A549 (cell line): ENCODE results near the gene ACBD7.

Experiments
- CTCF ChIP-seq: fragments of >200 bp; sonication (Bioruptor Twin); formaldehyde crosslinking; IDR thresholded peaks from 3 replicates; pipeline ENCODE4 v1.5.1; 2016
- FOSL2 ChIP-seq, 2 experiments: fragments of 450-650 bp in 1 of 2; fragments of >200 bp in 1 of 2; sonication (Bioruptor Twin) in 1 of 2; formaldehyde crosslinking; IDR thresholded peaks; 2 replicates each; pipeline versions ENCODE4 v1.5.0 to v1.6.1; 2016 to 2020; ENCODE audit warnings: mild to moderate bottlenecking in 1 of 2, moderate library complexity in 1 of 2
- HEYL ChIP-seq: fragments of 250-450 bp; sonication (Bioruptor Pico); IDR thresholded peaks from 2 replicates; pipeline ENCODE4 v1.8.0; 2021; ENCODE audit warnings: mild to moderate bottlenecking, moderate library complexity
- JUN ChIP-seq, 2 experiments: fragments of >200 bp; sonication (Bioruptor Twin); formaldehyde crosslinking; IDR thresholded peaks; 2 replicates in 1 of 2; 3 replicates in 1 of 2; pipeline ENCODE4 v1.6.1; 2016 to 2017
- KDM5A ChIP-seq: fragments of 200-600 bp; sonication (generic); IDR thresholded peaks from 2 replicates; pipeline ENCODE4 v1.6.1; 2016; ENCODE audit warnings: antibody characterized with exemption, mild to moderate bottlenecking
- NFE2L2 ChIP-seq: fragments of 150-350 bp; conservative IDR thresholded peaks from 2 replicates; pipeline ENCODE4 v1.6.1; 2014; ENCODE audit warnings: low read length
- POLR2A ChIP-seq: IDR thresholded peaks from 2 replicates; pipeline ENCODE4 v1.6.1; 2012; ENCODE audit warnings: mild to moderate bottlenecking, low read length

GRCh38 chr10:15072358-15072757 is 16.2 kb downstream of the ACBD7 start:
- TF ChIP-seq CTCF: no peak
- TF ChIP-seq JUN (IDR thresholded peaks at IDR 0.05): no peak
- no peak for TF ChIP-seq KDM5A
- no peak for TF ChIP-seq POLR2A
- no peak for TF ChIP-seq FOSL2 (IDR thresholded peaks at IDR 0.05)
- TF ChIP-seq FOSL2 (CRISPR knock-in tag; IDR thresholded peaks at IDR 0.05): no peak
- no peak for TF ChIP-seq HEYL (CRISPR knock-in tag)
- TF ChIP-seq NFE2L2: no peak
